Thymus (tissue), 11 donors: ENCODE results near the gene FGG. TPM values are rescaled to one million over a fixed set of nuclear protein-coding genes. Genes with fewer than 3 reads are reported as not detected.

ENCODE experiments used
- DNase-seq, 9 donors: peaks; one replicate each; pipeline ENCODE4 v3.0.0-alpha.2; 2013; ENCODE audit warnings: low spot score in 9 of 9, low read depth in 6 of 9, missing footprints in 1 of 9
- H3K27ac ChIP-seq, 2 donors: one replicate each; pipeline ENCODE4 v1.5.1; 2013; ENCODE audit warnings: control low read depth in 1 of 2, low read depth in 1 of 2, low read length in 1 of 2, mild to moderate bottlenecking in 1 of 2, moderate library complexity in 1 of 2
- H3K27me3 ChIP-seq, 2 donors: one replicate each; pipeline ENCODE4 v1.5.1; 2013; ENCODE audit warnings: low read length in 1 of 2; ENCODE audit not compliant: control insufficient read depth in 2 of 2, insufficient read depth in 1 of 2
- H3K36me3 ChIP-seq, 2 donors: one replicate each; pipeline ENCODE4 v1.5.1; 2013; ENCODE audit warnings: low read length in 1 of 2, mild to moderate bottlenecking in 1 of 2, moderate library complexity in 1 of 2; ENCODE audit not compliant: control insufficient read depth in 2 of 2, insufficient read depth in 2 of 2
- H3K4me1 ChIP-seq, 2 donors: one replicate each; pipeline ENCODE4 v1.5.1; 2013; ENCODE audit warnings: low read length in 2 of 2; ENCODE audit not compliant: control insufficient read depth in 2 of 2, insufficient read depth in 2 of 2
- H3K4me3 ChIP-seq, 2 donors: one replicate each; pipeline ENCODE4 v1.5.1; 2013; ENCODE audit warnings: low read length in 2 of 2, control low read depth in 1 of 2, mild to moderate bottlenecking in 1 of 2
- H3K9me3 ChIP-seq, 2 donors: one replicate each; pipeline ENCODE4 v1.5.1; 2013; ENCODE audit warnings: low read length in 1 of 2, mild to moderate bottlenecking in 1 of 2; ENCODE audit not compliant: control insufficient read depth in 2 of 2, insufficient read depth in 1 of 2
- WGBS: extraction: QIAGEN DNeasy Blood & Tissue Kit; methylation state at CpG from one replicate; pipeline ENCODE4 v1.1.7; 2013; 5-methylcytosine and 5-hydroxymethylcytosine counted together
- polyA plus RNA-seq: library from polyadenylated mRNA; stranded (reverse); fragments of 200-250 nt; gene quantifications from one replicate; pipeline ENCODE4 v1.2.3, GENCODE V29; 2013
- total RNA-seq: library from RNA; stranded (reverse); fragments of 120-200 nt; gene quantifications from one replicate; pipeline ENCODE4 v1.2.4, GENCODE V29; 2013
- donor health status: healthy.

The FGG gene
- total and polyA plus RNA-seq, 2 donors, result 0.94 to 1.2 TPM

GRCh38 chr4:154566639-154567204, 45.7 kb downstream of the FGG start:
- Histone ChIP-seq H3K9me3 (no peaks in the 10 kb centered on the region), H3K4me3 (no peak overlapping the region), H3K4me1 (no peaks in the 10 kb centered on the region), H3K27me3 (no peaks in the 10 kb centered on the region), H3K27ac (no peak overlapping the region), H3K36me3 (no peaks in the 10 kb centered on the region)
- DNase-seq, result no peak
- 93% methylated on average over 5 of the region's 5 CpGs for WGBS

GRCh38 chr4:154565704-154566103, 46.8 kb downstream of the FGG start:
- Histone ChIP-seq H3K36me3 (no peaks in the 10 kb centered on the region), H3K27me3 (no peaks in the 10 kb centered on the region), H3K4me3 (no peak overlapping the region), H3K9me3 (no peaks in the 10 kb centered on the region), H3K4me1 (no peaks in the 10 kb centered on the region), H3K27ac (no peak overlapping the region)
- 93% methylated on average over 6 of the region's 6 CpGs for WGBS
- no peak for DNase-seq

- DNase-seq, result no peak
- no peaks in the 10 kb centered on the region for H3K27me3 ChIP-seq
- no peaks in the 10 kb centered on the region for H3K36me3 ChIP-seq
- no peaks in the 10 kb centered on the region for H3K4me1 ChIP-seq
- H3K27ac ChIP-seq, result no peak overlapping the region
- H3K4me3 ChIP-seq, result no peak overlapping the region
- 97% methylated on average over 1 of the region's 1 CpG for WGBS
- no peaks in the 10 kb centered on the region for H3K9me3 ChIP-seq
Observed at GRCh38 chr4:154564311-154564710, 48.1 kb downstream of the FGG start.

GRCh38 chr4:154562697-154563254, 49.7 kb downstream of the FGG start, which contains the start of gene FGB:
Gene FGB, plus strand, starts transcription at chr4:154563011. Its CDS starts 8 bp downstream, at chr4:154563019.
- Histone ChIP-seq H3K27ac (no peak within 1 kb of the TSS), H3K27me3 (no peaks in the 10 kb centered on the region), H3K36me3 (no peaks in the 10 kb centered on the region), H3K9me3 (no peaks in the 10 kb centered on the region), H3K4me3 (no peak within 1 kb of the TSS), H3K4me1 (no peaks in the 10 kb centered on the region)
- 91% methylated on average over 2 of the region's 2 CpGs for WGBS
- DNase-seq, result no peak

GRCh38 chr4:154560824-154561231, 51.6 kb downstream of the FGG start:
- no peak for DNase-seq
- Histone ChIP-seq H3K4me1 (no peaks in the 10 kb centered on the region), H3K27ac (no peak overlapping the region), H3K9me3 (no peaks in the 10 kb centered on the region), H3K27me3 (no peaks in the 10 kb centered on the region), H3K4me3 (no peak overlapping the region), H3K36me3 (no peaks in the 10 kb centered on the region)
- WGBS, result 97% methylated on average over 4 of the region's 4 CpGs

GRCh38 chr4:154560419-154560801, 52.0 kb downstream of the FGG start:
- Histone ChIP-seq H3K36me3 (no peaks in the 10 kb centered on the region), H3K27ac (no peak overlapping the region), H3K4me1 (no peaks in the 10 kb centered on the region), H3K4me3 (no peak overlapping the region), H3K9me3 (no peaks in the 10 kb centered on the region), H3K27me3 (no peaks in the 10 kb centered on the region)
- 99% methylated on average over 1 of the region's 1 CpG for WGBS
- no peak for DNase-seq

- no peak overlapping the region for H3K4me3 ChIP-seq
- peak in 2 of 9 donors; percentile 2 to 25 for DNase-seq
- H3K9me3 ChIP-seq, result no peaks in the 10 kb centered on the region
- WGBS, result 86% methylated on average over 9 of the region's 9 CpGs
- no peaks in the 10 kb centered on the region for H3K27me3 ChIP-seq
- H3K36me3 ChIP-seq, result no peaks in the 10 kb centered on the region
- H3K27ac ChIP-seq, result no peak overlapping the region
- no peaks in the 10 kb centered on the region for H3K4me1 ChIP-seq
Observed at GRCh38 chr4:154559494-154560418, 52.7 kb downstream of the FGG start.

- WGBS, result 97% methylated on average over 1 of the region's 1 CpG
- H3K27me3 ChIP-seq, result no peaks in the 10 kb centered on the region
- no peak for DNase-seq
- H3K4me3 ChIP-seq, result no peak overlapping the region
- H3K36me3 ChIP-seq, result no peaks in the 10 kb centered on the region
- no peak overlapping the region for H3K27ac ChIP-seq
- no peaks in the 10 kb centered on the region for H3K9me3 ChIP-seq
- H3K4me1 ChIP-seq, result no peaks in the 10 kb centered on the region
Observed at GRCh38 chr4:154559141-154559493, 53.3 kb downstream of the FGG start.
